GM04504 (cell line): Measurements from ENCODE around the gene LHX3.

ENCODE experiments used
- DNase-seq: peaks from one replicate; pipeline ENCODE4 v3.0.0-alpha.2; 2012; ENCODE audit warnings: low read depth

Gene LHX3

DNA sequence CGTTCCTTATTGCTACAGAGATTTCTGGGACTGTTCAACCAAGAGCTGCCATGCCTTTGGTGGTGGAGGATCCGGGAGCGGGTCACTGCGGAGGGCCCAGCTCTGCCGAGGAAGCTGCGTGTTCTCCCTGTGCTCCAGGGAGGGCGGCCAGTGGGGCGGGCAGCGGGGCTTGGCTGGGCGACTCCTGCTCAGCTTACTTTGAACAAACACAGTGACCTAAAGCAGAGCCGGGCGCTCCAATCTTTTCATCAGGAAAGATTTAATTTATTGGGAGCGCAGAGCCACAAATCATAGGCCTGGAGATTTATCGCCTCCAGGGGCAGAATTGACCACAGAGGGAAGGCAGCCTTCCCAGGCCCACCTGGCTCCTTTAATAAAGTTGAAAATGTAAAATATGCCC lies 27.7 kb downstream of the LHX3 start:
- no peak for DNase-seq

GRCh38 chr9:136175616-136176197 lies 29.2 kb downstream of the LHX3 start:
- DNase-seq = no peak

DNA sequence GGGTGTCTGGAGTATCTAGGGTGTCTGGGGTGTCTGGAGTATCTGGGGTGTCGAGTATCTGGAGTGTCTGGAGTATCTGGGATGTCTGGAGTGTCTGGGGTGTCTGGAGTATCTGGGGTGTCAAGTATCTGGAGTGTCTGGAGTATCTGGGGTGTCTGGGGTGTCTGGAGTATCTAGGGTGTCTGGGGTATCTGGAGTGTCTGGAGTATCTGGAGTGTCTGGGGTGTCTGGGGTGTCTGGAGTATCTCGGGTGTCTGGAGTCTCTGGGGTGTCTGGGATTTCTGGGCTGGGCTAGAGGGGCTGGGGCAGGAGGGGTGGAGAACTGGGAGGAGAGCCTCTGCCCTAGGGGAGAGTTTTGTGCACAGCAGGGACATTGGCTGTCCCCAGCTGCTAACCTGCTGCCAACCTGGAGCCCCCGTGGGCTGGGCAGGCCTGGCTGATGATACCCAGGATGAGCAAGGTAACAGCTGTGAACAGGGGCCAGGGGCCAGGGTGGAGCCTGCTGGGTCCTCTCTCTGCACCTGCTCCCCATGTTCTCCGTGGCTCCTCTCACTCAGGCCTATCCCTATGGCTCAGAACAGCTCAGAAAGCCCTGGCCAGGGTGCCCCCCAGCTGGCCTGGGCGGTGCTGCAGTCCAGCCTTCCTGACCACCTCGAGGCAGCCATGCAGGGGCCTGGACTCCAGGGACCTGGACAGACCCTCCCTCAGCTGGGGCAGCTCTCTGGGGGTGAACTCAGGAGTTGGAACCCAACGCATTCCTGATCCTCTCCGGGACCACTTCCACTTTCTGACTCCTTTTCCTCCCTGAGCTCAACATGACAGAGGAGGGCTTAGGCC lies 29.9 kb downstream of the LHX3 start:
- DNase-seq = no peak

DNA sequence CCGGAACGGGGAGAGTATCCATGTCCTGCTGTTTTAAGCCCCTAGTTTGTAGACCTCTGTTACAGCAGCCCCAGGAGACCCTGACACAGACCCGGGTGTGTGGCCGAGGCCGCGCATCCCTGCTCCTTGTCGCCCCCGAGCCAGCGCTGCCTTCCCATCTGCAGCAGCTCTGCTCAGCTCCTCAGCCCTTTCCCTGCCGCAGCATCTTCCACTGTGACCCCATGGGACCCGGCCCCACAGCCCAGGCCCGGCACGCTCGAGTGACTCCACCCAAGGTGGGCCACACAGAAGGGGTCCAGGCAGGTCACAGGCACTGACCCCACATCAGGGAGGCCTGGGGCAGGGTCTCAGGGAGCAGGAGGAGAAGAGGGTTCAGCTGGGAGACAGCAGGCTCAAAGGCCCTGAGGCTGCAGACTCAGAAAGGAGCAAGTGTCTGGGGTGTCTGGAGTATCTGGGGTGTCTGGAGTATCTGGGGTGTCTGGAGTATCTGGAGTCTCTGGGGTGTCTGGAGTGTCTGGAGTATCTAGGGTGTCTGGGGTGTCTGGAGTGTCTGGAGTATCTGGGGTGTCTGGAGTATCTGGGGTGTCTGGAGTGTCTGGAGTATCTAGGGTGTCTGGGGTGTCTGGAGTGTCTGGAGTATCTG lies 31.2 kb downstream of the LHX3 start:
- no peak for DNase-seq

GRCh38 chr9:136172412-136173079 lies 32.4 kb downstream of the LHX3 start:
- DNase-seq = no peak

DNA sequence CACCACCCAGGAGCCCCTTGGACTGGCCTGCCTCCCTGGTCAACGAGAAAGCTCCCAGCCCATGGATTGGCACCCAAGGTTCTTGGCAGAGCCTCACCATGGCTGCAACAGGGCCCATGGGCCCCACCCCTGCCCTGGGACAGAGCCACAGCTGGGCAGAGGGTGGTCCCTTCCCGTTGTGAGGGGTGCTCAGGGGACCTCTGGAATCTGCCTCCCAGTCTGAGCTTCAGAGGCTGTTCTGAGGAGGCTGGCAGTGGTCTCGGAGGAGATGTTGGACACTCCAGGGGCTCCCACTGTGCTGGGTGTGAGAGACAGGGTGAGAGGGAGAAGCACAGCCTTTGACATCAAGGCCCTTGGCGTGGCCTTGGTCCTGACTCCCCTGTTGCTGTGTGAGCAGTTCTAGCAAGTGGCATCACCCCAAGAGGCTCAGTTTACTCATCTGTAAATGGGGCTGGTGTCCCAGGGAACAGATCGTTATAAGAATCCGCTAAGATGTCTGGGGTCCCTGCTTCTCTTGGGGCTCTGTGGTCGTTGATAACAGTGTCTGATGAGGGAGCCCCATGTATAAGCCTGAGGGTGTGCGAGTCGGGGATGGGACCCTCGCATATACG lies 33.0 kb downstream of the LHX3 start:
- DNase-seq = no peak

- DNase-seq = no peak
These were observed 33.7 kb downstream of the LHX3 start for GRCh38 chr9:136171009-136171800.

GRCh38 chr9:136170006-136170901 lies 34.7 kb downstream of the LHX3 start:
- no peak for DNase-seq

DNA sequence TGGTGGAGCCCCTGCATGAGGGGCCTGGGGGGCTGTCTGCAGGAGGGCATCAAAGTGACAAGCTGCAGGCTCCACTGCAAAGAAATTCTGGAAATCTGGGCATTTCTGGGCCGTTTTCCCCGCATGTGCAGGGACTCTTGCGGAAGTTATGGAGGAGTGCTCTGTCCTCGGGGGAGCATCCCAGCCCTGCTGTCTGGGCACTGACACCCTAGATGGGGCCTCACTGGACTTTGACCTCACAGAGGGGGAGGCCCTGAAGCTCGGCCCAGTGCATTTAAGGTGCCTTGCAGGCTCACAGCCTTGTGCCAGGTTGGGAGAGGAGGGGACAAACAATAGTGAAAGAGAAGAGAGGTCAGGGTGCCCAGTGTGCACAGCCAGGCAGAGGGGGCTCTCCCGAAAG lies 35.4 kb downstream of the LHX3 start:
- no peak for DNase-seq

- no peak for DNase-seq
These were observed 41.6 kb downstream of the LHX3 start for GRCh38 chr9:136163248-136163850.

GRCh38 chr9:136160995-136161610 lies 43.8 kb downstream of the LHX3 start:
- no peak for DNase-seq

GRCh38 chr9:136160381-136160841 lies 44.5 kb downstream of the LHX3 start:
- no peak for DNase-seq

DNA sequence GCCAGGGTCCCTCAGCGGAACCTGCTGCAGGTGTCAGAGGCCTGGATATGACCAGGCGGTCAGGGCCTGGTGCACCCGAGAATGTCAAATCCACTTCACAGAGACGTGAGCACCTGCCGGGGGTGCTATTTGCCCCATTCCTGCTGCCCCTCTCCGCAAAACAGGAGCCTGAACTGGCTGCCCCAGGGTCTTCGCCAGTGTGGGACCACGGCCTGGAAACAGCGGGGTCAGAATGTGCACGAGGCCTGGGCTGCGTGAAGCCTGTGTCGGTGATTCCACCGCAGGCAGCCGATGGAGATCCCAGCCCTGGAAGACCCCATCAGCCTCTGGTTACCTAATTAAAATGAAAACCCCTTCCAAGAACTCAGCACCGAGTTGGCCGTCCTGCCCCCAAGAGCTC lies 45.1 kb downstream of the LHX3 start:
- no peak for DNase-seq

GRCh38 chr9:136157477-136158265 lies 47.3 kb downstream of the LHX3 start:
- no peak for DNase-seq

DNA sequence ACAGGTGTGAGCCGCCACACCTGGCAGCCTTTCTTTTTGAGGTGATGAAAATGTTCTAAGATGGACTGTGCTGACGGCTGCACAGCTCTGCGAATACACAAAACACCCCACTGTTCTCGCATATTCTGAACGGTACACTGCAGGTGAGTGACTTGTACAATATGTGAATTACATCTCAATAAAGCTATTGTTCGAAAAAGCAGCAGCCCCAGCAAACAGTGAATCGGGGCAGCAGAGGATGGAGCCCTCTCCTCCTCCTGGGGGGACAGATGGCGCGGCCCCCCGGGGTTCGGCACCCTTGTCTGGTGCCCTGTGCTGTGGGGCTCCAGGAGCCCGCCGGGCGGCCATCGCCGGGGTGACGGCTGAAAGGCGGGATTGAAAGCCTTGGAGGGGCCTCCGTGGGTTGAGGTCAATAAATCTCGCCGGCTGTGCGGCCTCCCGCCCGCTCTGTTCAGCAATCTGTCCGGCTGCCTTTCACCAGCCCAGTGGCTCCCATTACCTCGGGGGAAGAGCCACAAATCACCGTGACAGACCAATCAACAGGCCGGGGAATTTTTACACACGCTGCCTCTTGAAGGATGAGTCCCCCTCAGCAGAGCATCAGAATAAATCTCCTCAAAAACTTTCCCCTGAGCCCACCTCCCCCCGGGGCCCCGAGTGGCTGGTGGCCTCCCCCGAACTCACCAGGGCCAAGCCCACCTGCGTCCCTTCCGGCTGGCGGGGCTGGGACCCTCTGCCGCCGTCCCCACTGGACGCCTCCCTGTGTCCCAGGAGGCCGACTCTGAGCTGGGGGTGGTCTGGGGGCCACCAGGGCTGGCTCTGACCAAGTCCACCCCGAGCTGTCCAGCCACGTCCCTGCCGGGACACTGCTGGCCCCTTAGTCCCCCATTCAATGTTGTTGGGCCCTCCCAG lies 48.5 kb downstream of the LHX3 start:
- DNase-seq = no peak

- DNase-seq = no peak
These were observed 49.4 kb downstream of the LHX3 start for GRCh38 chr9:136155576-136155975.

DNA sequence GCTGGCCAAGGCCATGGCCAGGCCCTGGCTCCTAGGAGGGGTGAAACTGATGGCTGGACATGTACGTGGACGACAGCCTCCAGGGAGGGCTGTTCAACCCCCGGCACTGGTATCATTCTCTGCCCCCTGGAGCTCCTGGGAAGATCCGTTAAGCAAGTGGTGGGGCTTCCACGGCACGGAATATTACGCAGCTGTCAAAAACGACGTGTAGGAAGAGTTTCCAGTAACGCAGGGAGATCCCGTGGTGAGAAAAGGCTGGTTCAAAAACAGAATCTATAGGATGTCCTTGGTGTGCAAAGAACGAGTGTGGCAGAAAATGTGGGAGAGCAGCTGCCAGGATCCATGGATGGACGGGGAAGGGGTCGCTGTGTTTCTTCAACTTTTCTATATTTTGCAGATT lies 50.0 kb downstream of the LHX3 start:
- DNase-seq = no peak
